OCI-LY7 (cell line): Measurements from ENCODE around the gene CREB5. TPM values are rescaled to one million over a fixed set of nuclear protein-coding genes. Genes with fewer than 3 reads are reported as not detected.

Source experiments
- BruUV-seq: library from RNA; stranded (reverse); fragments of 400-500 nt; replicated peaks from 2 replicates; lab custom pipeline; 2021; lab: Mats Ljungman, UMichigan
- CTCF ChIA-PET: fragments of 300-600 bp; sonication (Branson Sonifier 250); formaldehyde crosslinking; loops from one replicate; lab custom pipeline; 2022; ENCODE audit warnings: antibody characterized with exemption; ENCODE audit not compliant: unreplicated experiment; lab: Charles Lee
- POLR2A ChIA-PET: fragments of 300-600 bp; sonication (Branson Sonifier 250); formaldehyde crosslinking; loops from one replicate; lab custom pipeline; 2022; ENCODE audit warnings: antibody characterized with exemption; lab: Charles Lee
- DNase-seq: peaks from one replicate; pipeline ENCODE4 v3.0.0-alpha.2; 2015; ENCODE audit warnings: low spot score
- H2AFZ ChIP-seq: fragments of 200-600 bp; sonication (generic), shearing (Covaris generic); 2 replicates; pipeline ENCODE4 v1.6.1; 2014; ENCODE audit warnings: mild to moderate bottlenecking, antibody characterized with exemption, low read length, moderate library complexity
- H3K27ac ChIP-seq: fragments of 200-600 bp; sonication (generic); 2 replicates; pipeline ENCODE4 v1.5.1; 2014; ENCODE audit warnings: mixed run types, low read depth, mild to moderate bottlenecking, moderate library complexity, low read length, inconsistent platforms; ENCODE audit not compliant: poor library complexity, severe bottlenecking
- H3K36me3 ChIP-seq: fragments of 200-600 bp; sonication (generic); 2 replicates; pipeline ENCODE4 v1.6.1; 2014; ENCODE audit warnings: mild to moderate bottlenecking, antibody characterized with exemption, low read length, moderate library complexity, mixed read lengths; ENCODE audit not compliant: insufficient read depth
- H3K4me1 ChIP-seq: fragments of 200-600 bp; sonication (generic); 2 replicates; pipeline ENCODE4 v1.5.1; 2014; ENCODE audit warnings: mild to moderate bottlenecking, low read length; ENCODE audit not compliant: insufficient read depth, poor library complexity, severe bottlenecking
- H3K4me2 ChIP-seq: fragments of 200-600 bp; sonication (generic); 2 replicates; pipeline ENCODE4 v1.6.1; 2014; ENCODE audit warnings: mild to moderate bottlenecking, low read length
- H3K4me3 ChIP-seq: fragments of 200-600 bp; sonication (generic); 2 replicates; pipeline ENCODE4 v1.5.1; 2014; ENCODE audit warnings: mild to moderate bottlenecking, low read depth, low read length; ENCODE audit not compliant: poor library complexity, severe bottlenecking
- H3K79me2 ChIP-seq: fragments of 200-600 bp; sonication (generic); 2 replicates; pipeline ENCODE4 v1.6.1; 2016; ENCODE audit warnings: low read depth, mild to moderate bottlenecking, low read length, moderate library complexity, mixed read lengths; ENCODE audit not compliant: insufficient read depth
- H3K9me2 ChIP-seq: fragments of 200-600 bp; sonication (generic); 2 replicates; pipeline ENCODE4 v1.6.1; 2016; ENCODE audit warnings: mild to moderate bottlenecking, low read length, mixed read lengths; ENCODE audit not compliant: insufficient read depth
- H3K9me3 ChIP-seq: fragments of 200-600 bp; sonication (generic); 2 replicates; pipeline ENCODE4 v1.6.1; 2014; ENCODE audit warnings: mild to moderate bottlenecking, mixed run types, low read length, mixed read lengths
- H4K20me1 ChIP-seq: fragments of 200-600 bp; sonication (generic); 2 replicates; pipeline ENCODE4 v1.6.1; 2014; ENCODE audit warnings: mild to moderate bottlenecking, antibody characterized with exemption, low read length, moderate library complexity, mixed read lengths; ENCODE audit not compliant: insufficient read depth
- CTCF ChIP-seq: fragments of 200-600 bp; sonication (generic); conservative IDR thresholded peaks from 2 replicates; pipeline ENCODE4 v1.5.1; 2014; ENCODE audit warnings: mild to moderate bottlenecking, antibody characterized with exemption, low read length, moderate library complexity, mixed read lengths
- EZH2phosphoT487 ChIP-seq: fragments of 200-600 bp; sonication (generic); IDR thresholded peaks from 2 replicates; pipeline ENCODE4 v1.6.1; 2018; ENCODE audit warnings: low read depth, borderline replicate concordance, mild to moderate bottlenecking, mixed run types, antibody characterized with exemption, low read length, moderate library complexity, mixed read lengths
- intact Hi-C: fragments of 100-400 bp; cut with micrococcal nuclease; formaldehyde crosslinking; loops from one replicate; pipeline ENCODE4 v1.10.0; 2022; ENCODE audit not compliant: unreplicated experiment
- total RNA-seq, 2 experiments: library from RNA; depleted of rRNA in 1 of 2; stranded (reverse); fragments of >200 nt in 1 of 2; shearing (Covaris generic) in 1 of 2; gene quantifications; 2 replicates each; pipeline ENCODE4 v1.2.3, GENCODE V29; 2014 to 2022

The CREB5 gene
- total RNA-seq, 2 experiments from 2014 or later, result 2.0 to 13.3 TPM

GRCh38 chr7:28630350-28630749 lies 218.0 kb downstream of the CREB5 start:
- intact Hi-C loops, result loop anchor here (5.0 kb wide), 1 partner anchor 222 kb away; no protein-coding TSS in a partner anchor
- ChIA-PET CTCF (no interaction called here), POLR2A (no interaction called here)
- Histone ChIP-seq H3K4me1 (no peaks in the 10 kb centered on the region), H3K4me2 (no peak overlapping the region), H3K79me2 (no peaks in the 10 kb centered on the region), H2AFZ (no peak overlapping the region), H3K9me2 (no peaks in the 10 kb centered on the region), H4K20me1 (0 out of 2 replicates have a peak, but pooled peaks cover 2% of the 10 kb centered on the region), H3K27ac (no peak overlapping the region), H3K9me3 (no peaks in the 10 kb centered on the region), H3K4me3 (no peak overlapping the region), H3K36me3 (no peaks in the 10 kb centered on the region)
- no TSS peak for BruUV-seq
- no peak for DNase-seq
- TF ChIP-seq EZH2phosphoT487 (no peak), CTCF (no peak)

GRCh38 chr7:28631995-28632394 lies 219.7 kb downstream of the CREB5 start:
- H3K4me1 ChIP-seq, result no peaks in the 10 kb centered on the region
- no peaks in the 10 kb centered on the region for H3K9me2 ChIP-seq
- no peak for DNase-seq
- H3K9me3 ChIP-seq, result no peaks in the 10 kb centered on the region
- 0 out of 2 replicates have a peak, but pooled peaks cover 2% of the 10 kb centered on the region for H4K20me1 ChIP-seq
- no peaks in the 10 kb centered on the region for H3K36me3 ChIP-seq
- BruUV-seq, result no TSS peak
- no peak overlapping the region for H2AFZ ChIP-seq
- intact Hi-C loops, result loop anchor here (5.0 kb wide), 1 partner anchor 220 kb away; no protein-coding TSS in a partner anchor
- H3K27ac ChIP-seq, result no peak overlapping the region
- ChIA-PET CTCF (no interaction called here), POLR2A (interaction anchor here (0.9 to 1.0 kb wide), 2 partner anchors 12 to 213 kb away, joined by 4 to 7 read pairs; no protein-coding TSS in a partner anchor)
- TF ChIP-seq EZH2phosphoT487 (no peak), CTCF (no peak)
- H3K4me3 ChIP-seq, result no peak overlapping the region
- no peaks in the 10 kb centered on the region for H3K79me2 ChIP-seq
- H3K4me2 ChIP-seq, result no peak overlapping the region

- TF ChIP-seq EZH2phosphoT487 (no peak), CTCF (no peak)
- no peak for DNase-seq
- H3K79me2 ChIP-seq, result no peaks in the 10 kb centered on the region
- no peak overlapping the region for H2AFZ ChIP-seq
- no peaks in the 10 kb centered on the region for H3K9me2 ChIP-seq
- no peaks in the 10 kb centered on the region for H3K4me1 ChIP-seq
- ChIA-PET POLR2A (interaction anchor here (0.5 to 0.6 kb wide), 2 partner anchors 233 to 448 kb away, joined by 3 to 4 read pairs; no protein-coding TSS in a partner anchor), CTCF (no interaction called here)
- no peak overlapping the region for H3K4me3 ChIP-seq
- H3K9me3 ChIP-seq, result no peaks in the 10 kb centered on the region
- no peaks in the 10 kb centered on the region for H3K36me3 ChIP-seq
- no TSS peak for BruUV-seq
- intact Hi-C loops, result no loop called here
- peaks cover 15% of the 10 kb centered on the region; the same call in 1 of the 2 replicates for H4K20me1 ChIP-seq
- H3K27ac ChIP-seq, result no peak overlapping the region
- H3K4me2 ChIP-seq, result no peak overlapping the region
These were observed 226.6 kb downstream of the CREB5 start for GRCh38 chr7:28638914-28639313.
